Endometrial microvascular endothelial cells (primary cell): ENCODE data around the gene NIPA2. TPM values are rescaled to one million over a fixed set of nuclear protein-coding genes. Genes with fewer than 3 reads are reported as not detected.

Experiments used
- in situ Hi-C: cut with HindIII; loops from 2 replicates; pipeline ENCODE4 v1.10.0; 2017; ENCODE audit warnings: low sequenced_read_pairs, low pct_unique_long_range_greater_than_20kb; ENCODE audit errors: inconsistent ontology term
- total RNA-seq: library from RNA; depleted of rRNA; stranded (reverse); fragments of >200 nt; gene quantifications from one replicate; pipeline ENCODE4 v1.2.3, GENCODE V29; 2015; ENCODE audit errors: inconsistent ontology term

Gene NIPA2
- total RNA-seq, 1 donor from 2014 or later: 136 TPM

GRCh38 chr15:22871481-22872086 lies 33.1 kb downstream of the NIPA2 start:
- in situ Hi-C loops: no loop called here

- in situ Hi-C loops: no loop called here
Measured at GRCh38 chr15:22872936-22873701, 34.7 kb downstream of the NIPA2 start.

GRCh38 chr15:22873841-22874240 lies 35.4 kb downstream of the NIPA2 start:
- in situ Hi-C loops: no loop called here

- in situ Hi-C loops: no loop called here
Measured at GRCh38 chr15:22874256-22874655, 35.8 kb downstream of the NIPA2 start.

GRCh38 chr15:22874966-22875365 lies 36.5 kb downstream of the NIPA2 start:
- in situ Hi-C loops: no loop called here

GRCh38 chr15:22877117-22877516 lies 38.7 kb downstream of the NIPA2 start:
- in situ Hi-C loops: no loop called here

- in situ Hi-C loops: no loop called here
Measured at GRCh38 chr15:22877607-22878006, 39.1 kb downstream of the NIPA2 start.

GRCh38 chr15:22878103-22878502 lies 39.6 kb downstream of the NIPA2 start:
- in situ Hi-C loops: no loop called here

- in situ Hi-C loops: no loop called here
Measured at GRCh38 chr15:22880068-22880980, 41.9 kb downstream of the NIPA2 start.

- in situ Hi-C loops: no loop called here
Measured at GRCh38 chr15:22880981-22881738, 42.7 kb downstream of the NIPA2 start.

- in situ Hi-C loops: no loop called here
Measured at GRCh38 chr15:22881739-22882440, 43.4 kb downstream of the NIPA2 start.

GRCh38 chr15:22883196-22883595 lies 44.7 kb downstream of the NIPA2 start:
- in situ Hi-C loops: no loop called here

- in situ Hi-C loops: no loop called here
Measured at GRCh38 chr15:22884344-22884743, 45.9 kb downstream of the NIPA2 start.

GRCh38 chr15:22885120-22885519 lies 46.7 kb downstream of the NIPA2 start:
- in situ Hi-C loops: no loop called here

GRCh38 chr15:22887157-22887951 lies 48.9 kb downstream of the NIPA2 start:
- in situ Hi-C loops: no loop called here

- in situ Hi-C loops: no loop called here
Measured at GRCh38 chr15:22888120-22888859, 49.8 kb downstream of the NIPA2 start.
